Activated CD8-positive, alpha-beta memory T cell treated with anti-CD3 and anti-CD28 coated beads, Interleukin-2, amount 50 U/mL, for 1 hour (primary cell): Measurements from ENCODE around the gene FNDC10.
"Not testable (repeated sequence)": the region's sequence is repeated elsewhere in the genome, so short reads cannot be mapped to it uniquely, and the experiment has no call there.

Experiments used
- DNase-seq: peaks from one replicate; pipeline ENCODE4 v3.0.0-alpha.2; 2020; ENCODE audit errors: extremely low read depth

FNDC10 gene

DNA sequence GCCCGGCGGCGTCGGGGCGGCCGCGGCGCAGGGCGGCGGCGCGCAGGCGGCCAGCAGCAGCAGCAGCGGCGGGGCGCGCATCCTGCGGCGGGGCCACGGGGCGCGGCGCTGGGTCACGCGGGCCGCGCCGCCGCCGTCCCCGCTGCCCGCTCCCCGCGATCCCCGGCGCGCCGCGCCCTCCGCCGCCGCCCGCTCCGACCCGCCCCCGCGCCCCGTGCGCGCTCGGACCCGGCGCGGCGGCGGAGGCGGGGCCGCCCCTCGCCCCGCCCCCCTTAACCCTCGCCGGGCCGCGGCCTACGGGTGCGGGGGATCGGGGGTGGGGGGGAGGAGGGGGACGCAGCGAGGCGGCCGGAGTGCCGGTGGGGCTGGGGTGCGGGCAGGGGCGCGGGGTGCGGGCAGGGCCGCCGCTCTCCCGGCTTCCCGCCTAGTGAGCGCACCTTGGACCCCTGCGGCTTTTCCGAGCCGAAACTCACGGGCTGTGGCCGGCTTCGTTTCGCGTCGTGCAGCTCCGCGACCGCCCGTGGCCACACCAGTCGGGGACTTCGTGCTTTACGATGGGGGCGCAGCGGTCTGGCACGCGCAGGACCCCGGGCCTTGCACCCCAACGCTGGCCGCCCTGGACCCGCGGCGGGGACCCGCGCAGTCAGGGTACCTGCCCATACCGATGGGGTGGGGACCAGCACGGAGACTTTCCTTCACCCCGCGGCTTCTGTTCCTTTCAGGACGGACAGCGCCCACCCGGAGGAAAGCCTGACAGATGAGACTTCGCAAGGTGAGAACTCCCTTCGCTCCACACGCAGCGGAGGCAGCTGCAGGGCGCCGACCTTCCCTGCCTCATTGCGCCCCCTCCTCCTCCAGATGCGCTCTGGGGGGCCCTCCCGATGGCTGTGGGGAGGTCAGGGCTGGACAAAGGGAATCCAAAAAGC is at the start of gene FNDC10:
Gene FNDC10, minus strand, starts transcription at position 201 of the 926 bp plus-strand sequence. Its CDS starts 120 bp downstream, at position 81.
- no peak for DNase-seq

DNA sequence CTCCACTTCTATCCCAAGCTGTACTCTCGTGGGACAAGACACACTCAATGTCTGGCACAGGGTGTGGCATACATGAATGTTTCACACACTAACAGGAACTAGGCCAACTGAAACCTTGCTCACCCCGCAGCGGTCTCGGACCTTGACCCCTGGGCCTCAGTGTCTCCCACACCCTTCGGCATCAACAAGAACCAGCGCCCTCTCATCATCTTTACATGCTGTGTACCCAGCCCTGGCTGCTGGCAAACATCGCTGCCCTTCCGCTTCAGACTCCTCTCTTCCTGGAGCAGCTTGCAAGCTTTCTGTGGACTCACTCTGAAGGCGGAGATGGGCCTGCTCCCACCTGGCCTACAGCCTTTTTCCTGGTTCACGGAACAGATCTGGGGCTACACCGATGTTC is 48.3 kb upstream of the FNDC10 start:
- not testable (repeated sequence) for DNase-seq

DNA sequence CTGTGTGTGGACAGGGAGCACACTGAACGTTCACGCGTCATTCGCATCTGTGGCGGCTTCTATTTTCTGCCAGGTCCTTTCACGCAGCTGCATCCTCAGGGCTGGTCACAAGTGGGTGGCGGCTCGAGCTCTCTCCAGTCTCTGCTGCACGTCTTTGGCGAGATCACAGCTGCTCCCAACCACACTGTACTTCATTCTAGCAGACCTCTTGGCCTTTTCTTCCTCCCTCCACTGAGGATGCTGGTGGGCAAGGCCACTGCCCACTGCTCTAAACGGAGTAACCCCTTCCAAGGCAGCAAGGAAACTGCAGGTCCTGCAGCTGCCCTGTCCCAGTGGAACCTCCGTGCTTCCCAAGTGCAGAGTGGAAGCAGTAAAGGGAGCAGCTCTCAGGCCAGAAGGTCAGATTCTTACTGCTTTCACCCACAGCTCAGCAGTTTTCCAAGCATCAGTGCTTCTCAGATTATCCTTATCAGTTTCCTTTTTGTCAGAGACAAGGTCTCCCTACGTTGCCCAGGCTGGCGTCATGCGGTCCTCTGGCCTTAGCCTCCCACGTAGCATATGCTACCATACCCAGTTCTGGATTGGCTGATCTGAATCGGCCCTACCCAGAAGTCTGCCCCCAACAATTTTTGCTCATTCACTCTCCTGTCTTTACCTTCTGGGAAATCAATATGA is 47.8 kb upstream of the FNDC10 start:
- not testable (repeated sequence) for DNase-seq

DNA sequence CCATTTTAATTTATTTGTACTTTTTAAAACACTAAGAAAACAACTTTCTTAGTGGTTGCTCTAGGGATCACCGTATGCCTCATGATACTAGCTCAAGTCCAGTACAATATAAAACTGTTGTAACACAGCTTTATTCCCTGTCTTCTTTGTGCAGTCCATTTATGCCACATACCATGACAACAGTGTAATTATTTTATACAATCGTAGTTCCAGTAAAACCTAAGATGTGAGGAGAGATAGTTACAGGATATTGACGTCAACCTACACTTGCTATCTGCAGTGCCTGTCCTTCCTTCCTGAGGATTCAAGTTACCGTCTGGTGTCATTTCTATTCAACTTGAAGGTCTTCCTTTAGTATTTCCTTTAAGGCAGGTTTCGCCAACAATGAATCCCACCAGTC is 46.4 kb upstream of the FNDC10 start:
- not testable (repeated sequence) for DNase-seq

DNA sequence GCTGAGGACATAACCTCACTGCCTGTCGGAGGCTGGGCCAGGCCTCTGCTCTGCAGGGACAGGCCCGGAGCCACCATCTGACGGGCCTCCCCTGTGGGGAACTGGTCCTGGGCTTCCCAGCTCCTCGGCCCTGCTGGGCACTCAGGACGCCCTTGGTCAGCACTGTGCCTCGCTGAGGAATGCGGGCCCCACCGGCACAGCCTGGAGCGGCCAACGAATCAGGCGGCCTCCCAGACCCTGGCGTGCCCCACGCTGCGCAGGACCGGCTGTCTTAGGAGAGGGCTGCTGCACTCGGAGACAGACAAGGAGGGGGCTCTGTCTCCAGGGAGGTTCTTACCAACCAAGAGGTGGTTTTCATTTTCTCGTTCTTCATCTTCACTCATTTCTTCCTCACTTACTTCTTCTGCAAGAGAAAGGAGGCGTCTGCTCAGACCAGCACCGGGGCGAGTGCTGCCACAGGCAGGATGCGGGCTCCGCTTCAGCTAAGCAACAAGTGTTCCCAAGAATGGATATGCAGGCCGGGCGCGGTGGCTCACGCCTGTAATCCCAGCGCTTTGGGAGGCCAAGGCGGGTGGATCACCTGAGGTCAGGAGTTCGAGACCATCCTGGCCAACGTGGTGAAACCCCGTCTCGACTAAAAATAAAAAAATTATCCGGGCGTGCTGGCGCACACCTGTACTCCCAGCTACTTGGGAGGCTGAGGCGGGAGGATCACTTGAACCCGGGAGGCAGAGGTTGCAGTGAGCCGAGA is 41.0 kb upstream of the FNDC10 start:
- DNase-seq: not testable (repeated sequence)

DNA sequence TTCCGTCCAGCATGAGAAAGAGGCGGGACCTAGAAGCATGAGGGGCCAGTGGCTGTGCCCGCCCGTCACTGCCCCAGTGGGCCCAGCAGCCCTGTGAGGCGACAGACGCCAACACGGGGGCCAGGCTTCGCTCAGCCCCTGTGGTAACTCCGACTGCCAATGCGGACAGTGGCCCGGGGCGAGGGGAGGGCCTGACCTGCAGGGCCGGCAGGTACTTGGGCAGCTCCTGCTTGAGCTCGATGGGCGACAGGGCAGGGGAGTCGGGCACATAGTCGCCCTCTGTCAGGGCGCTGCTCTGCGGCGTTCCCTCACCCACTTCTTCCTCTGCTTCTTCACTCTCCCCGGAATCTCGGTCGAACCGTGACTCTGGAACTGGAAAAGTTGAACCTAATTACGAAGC is 40.1 kb upstream of the FNDC10 start:
- DNase-seq: not testable (repeated sequence)

DNA sequence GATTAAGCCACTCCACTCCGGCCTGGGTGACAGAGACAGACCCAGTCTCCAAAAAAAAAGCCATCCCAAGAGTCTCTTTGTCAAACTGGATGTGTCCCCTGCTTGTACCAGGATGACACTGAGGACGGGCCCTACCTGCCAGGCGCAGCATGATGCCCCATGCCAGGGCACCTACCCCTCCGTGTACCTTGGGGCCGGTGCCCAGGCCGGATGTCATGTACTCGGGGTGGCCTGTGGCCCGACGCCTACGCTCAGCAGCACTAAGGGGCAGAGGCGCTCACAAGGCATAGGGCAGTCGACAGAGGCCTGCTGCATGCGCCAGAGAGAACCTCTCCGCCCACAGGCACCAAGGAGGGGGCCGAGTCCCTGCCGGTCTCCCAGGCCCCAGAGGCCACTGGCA is 39.4 kb upstream of the FNDC10 start:
- DNase-seq: not testable (repeated sequence)

DNA sequence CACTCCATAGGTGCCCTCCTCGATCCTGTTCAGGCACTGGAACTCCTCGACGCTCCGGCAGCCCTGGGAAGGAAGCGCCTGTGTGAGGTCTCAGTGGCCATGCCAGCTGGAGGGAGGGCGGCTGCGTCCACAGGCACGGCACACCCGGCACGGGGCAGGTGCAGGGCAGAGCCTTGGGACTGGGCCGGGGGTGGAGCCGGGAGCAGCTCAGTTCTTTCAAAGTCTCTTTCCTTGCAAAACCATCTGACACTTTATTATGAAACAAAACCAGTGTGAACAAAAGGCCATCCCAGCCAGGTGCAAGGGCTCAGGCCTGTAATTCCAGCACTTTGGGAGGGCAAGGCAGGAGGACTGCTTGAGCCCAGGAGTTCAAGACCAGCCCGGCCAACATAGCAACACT is 38.6 kb upstream of the FNDC10 start:
- not testable (repeated sequence) for DNase-seq

DNA sequence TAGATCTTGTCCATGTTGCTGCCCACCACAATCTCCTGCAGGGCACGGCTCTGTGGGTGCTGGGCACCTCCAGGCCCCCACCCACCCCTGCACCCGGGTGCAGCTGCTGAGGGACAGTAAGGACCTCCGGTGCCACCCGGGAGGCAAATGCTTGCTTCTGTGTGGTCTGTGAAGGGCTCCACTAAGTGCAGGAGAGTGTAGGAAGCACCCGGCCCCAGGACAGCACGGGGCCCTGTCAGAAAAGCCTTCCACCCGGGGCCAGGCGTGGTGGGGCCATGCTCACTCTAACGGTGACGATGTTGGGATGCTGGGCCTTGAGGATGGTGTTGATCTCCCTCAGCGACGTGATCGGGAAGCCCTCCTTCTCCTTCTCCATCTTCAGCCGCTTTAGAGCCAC is 37.5 kb upstream of the FNDC10 start:
- not testable (repeated sequence) for DNase-seq

DNA sequence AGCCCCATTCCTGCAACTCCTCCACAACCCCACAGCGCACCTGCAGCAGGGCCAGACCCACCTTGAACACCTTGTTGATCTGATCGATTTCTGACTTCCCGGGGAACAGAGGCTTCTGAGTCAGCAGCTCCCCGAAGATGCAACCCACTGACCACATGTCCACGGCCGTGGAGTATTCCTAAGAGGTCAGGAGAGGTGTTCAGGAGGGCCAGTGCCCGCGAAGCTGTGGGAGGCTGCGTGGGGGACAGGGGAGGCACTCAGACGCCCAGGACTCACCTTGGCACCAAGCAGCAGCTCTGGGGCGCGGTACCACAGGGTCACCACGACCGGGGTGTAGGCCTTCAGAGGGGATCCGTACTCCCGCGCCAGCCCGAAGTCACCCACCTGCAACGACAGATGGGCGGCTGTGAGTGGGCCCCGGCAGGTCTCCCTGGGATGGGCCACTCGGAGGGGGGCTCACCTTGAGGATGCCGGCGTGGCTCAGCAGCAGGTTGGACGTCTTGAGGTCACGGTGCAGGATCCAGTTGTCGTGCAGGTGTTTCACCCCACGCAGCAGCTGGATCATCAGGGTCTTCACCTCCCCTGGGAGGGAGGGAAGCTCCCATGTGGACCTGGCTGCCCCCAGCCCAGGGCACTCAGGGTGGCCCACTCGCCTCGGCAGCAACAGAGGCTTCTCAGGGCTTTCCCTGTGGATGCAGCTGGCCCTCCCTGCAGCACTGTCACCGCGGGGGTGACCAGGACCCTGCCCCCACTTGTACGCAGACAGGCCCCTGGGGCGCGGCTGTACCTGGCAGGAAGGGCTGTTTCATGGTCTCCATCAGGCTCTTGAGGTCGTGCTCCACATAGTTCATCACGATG is 36.9 kb upstream of the FNDC10 start:
- DNase-seq: not testable (repeated sequence)

DNA sequence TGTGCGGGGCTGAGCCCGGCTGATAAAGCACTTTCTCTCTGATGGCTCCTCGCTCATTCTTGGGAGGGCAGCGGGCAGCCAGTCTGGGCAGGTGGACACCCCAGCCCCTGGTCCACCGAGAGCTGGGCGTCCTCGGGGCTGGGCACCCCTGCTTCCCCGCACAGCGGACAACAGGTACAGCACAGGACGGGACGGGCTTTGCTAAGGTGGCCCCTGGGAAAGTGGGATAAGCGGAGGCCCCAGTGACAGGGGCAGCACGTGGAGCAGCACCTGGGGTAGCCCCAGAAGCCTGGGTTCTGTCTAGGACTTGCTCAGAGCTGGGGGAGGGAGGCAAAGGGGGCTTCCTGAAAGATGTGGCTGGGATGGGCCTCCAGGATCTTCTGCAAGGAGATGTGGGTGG is 34.7 kb upstream of the FNDC10 start:
- not testable (repeated sequence) for DNase-seq

DNA sequence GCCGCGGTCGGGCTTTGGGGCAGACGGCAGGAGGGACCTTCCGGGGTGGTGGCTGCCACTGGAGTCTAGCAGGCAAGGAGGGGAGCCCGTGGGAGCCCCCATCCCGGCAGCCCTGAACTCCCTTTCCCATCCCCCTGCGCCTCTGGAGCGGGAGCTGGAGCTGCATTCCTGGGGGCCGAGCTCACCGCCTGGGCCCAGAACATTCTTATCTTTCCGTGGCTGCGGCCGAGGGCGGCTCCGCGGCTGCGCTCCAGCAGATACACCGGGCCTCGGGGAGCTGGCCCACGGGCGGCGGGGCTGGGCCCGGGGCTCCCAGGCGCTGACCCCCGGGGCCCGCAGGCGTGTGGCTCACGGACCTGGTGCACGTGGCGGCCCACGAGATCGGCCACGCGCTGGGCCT is 33.5 kb upstream of the FNDC10 start:
- DNase-seq: not testable (repeated sequence)

DNA sequence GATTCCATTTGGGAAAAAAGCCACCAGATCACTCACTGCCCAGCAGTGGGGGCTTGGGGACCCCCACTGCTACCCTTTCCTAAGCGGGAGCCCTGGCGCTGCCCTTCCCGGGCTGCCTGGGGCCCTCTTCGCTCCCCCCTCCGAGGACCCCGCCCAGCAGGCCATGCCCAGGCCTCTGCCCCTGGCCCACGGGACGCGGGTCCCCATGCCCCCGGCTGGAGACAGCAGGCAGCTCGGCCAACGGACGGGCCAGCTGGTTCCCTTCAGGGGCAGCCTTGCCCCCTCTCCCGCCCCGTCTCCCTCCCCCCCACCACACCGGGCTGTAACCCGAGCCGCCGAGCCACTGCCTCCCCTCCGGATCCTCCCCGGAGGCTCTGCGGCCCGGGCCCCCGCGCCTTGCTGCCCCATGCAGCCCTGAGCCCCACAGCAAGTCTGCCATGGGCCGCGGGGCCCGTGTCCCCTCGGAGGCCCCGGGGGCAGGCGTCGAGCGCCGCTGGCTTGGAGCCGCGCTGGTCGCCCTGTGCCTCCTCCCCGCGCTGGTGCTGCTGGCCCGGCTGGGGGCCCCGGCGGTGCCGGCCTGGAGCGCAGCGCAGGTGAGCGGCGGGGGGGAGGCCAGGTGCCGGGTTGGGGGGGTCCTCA is 32.0 kb upstream of the FNDC10 start, which contains the start of gene MMP23B:
Gene MMP23B, plus strand, starts transcription at position 392 of the 639 bp plus-strand sequence. Its CDS starts 46 bp downstream, at position 438.
- no peak for DNase-seq

DNA sequence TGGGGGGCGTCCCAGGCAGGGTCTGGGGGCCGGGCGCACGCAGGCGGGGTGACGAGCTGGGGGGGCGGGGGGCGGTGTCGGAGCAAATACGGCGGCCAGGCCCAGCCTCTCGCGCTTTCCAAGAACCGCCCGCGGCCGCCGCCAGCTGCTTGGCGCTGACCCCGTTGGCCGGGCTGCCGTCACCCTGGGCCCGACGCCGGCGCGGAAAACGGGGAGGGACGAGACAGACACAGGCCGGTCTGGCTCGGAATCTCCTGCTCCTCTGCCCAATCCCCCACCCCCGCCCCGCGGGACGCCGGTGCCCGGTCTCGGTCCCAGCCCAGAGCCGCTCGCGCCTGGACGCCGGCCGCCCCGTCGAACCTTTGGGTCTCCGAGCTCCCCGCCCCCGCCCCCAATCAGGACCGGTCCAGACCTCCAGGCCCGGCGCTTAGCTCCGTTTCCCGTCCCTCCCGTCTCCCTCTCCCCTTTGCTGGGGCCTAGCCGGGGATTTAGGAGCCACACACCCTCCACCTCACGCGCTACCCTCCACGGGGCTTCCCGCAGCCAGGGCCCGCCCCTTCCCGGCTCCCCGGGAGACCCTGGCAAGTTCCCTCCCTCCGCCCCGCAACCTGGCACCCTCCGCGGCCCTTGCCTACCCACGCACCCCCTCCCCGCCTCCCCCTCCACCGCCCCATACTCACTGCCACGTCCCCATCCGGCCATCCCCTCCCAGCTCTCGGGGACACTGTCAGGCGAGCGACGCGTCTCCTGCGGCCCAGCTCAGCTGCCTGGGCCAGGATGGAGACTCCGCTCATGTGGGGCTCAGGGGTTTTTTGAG is 31.2 kb upstream of the FNDC10 start:
- no peak for DNase-seq

DNA sequence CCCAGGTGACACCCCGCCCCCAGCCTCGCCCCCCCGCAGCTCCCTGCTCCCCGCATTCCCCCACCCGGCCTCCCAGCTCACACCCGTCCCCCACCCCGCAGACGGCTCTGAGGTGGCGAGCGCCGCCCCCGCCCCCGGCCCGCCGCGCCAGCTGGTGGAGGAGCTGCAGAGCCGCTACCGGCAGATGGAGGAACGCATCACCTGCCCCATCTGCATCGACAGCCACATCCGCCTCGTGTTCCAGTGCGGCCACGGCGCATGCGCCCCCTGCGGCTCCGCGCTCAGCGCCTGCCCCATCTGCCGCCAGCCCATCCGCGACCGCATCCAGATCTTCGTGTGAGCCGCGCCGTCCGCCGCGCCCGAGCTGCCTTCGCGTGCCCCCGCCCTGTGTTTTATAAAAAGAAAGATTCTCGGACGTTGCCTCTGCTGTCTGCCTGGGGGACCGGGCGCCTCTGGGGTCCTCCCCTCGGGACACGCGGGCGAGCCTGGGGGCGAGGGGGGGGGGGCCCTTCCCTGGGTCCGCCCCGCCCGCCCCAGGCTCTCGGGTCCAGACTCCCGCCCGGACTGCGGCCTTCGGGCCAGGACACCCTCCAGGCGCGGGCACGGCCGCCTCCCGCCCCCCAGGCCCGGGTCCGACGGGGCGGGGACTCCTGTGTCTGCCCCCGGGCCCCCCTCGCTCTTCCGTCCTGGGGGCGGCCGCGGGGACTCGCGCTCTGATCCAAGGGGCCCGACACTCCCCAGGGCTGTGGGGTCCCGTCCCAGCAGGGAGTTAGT is 30.4 kb upstream of the FNDC10 start:
- peak; percentile 80 for DNase-seq

DNA sequence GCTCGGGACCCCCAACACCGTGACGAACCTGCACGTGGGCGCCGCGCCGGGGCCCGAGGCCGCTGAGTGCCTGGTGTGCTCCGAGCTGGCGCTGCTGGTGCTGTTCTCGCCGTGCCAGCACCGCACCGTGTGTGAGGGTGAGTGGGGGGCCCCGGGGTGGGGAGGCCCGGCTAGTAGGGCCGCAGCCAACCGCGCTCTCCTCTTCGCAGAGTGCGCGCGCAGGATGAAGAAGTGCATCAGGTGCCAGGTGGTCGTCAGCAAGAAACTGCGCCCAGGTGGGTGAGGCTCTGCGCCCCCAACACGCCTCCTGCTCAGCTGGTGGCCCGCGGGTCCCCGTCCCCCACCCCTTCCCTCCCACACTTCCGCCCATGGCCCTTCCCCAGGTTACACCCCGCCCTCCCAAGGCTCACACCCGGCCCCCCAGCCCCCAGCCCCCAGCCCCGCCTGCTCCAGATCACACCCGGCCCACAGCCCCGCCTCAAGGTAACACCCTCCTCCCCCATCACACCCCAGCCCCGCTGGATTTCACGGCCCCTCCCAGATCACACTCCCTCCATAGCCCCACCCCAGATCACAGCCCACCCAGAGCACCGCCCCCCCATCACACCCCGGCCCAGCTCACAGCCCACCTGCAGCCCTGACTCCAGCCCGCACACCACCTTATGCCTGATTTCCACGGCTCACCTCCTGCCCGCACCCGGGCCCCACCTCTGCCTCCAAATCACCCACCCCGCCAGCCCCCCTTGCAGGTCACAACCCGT is 29.7 kb upstream of the FNDC10 start:
- peak; percentile 64 for DNase-seq

DNA sequence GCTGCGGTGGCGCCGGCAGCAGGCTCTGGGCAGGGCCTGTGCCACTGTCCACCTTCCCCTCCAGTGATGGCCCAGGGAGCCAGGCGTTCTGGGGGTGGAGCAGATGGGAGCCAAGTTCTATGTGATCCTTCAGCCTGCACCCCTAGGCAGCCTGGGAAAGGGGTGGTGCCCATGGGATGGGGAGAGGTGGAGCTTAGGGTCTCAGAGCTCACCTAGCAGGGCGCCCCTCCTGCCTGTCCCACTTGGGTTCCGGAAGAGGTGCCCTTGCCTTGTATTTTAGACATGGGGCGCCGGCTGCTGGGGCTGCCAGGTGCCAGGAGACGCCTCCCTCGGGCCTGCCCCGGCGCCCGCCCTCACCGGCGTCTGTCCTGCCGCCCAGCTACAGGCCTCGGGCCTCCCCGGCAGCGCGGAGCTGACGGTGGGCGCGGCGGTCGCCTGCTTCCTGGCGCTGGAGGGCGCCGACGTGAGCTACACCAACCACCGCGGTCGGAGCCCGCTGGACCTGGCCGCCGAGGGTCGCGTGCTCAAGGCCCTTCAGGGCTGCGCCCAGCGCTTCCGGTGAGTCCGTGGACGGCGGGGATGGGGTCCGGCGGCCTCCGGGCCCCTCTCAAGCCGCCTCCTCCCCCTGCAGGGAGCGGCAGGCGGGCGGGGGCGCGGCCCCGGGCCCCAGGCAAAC is 29.0 kb upstream of the FNDC10 start:
- no peak for DNase-seq
